CD1c-positive myeloid dendritic cell (primary cell): Measurements from ENCODE around the gene PDSS2.
"Not testable (repeated sequence)": the region's sequence is repeated elsewhere in the genome, so short reads cannot be mapped to it uniquely, and the experiment has no call there.

Source experiments
- DNase-seq: peaks from one replicate; pipeline ENCODE4 v3.0.0-alpha.2; 2016; ENCODE audit errors: extremely low spot score

Gene PDSS2

GRCh38 chr6:107164299-107164698 lies 295.1 kb downstream of the PDSS2 start:
- not testable (repeated sequence) for DNase-seq

DNA sequence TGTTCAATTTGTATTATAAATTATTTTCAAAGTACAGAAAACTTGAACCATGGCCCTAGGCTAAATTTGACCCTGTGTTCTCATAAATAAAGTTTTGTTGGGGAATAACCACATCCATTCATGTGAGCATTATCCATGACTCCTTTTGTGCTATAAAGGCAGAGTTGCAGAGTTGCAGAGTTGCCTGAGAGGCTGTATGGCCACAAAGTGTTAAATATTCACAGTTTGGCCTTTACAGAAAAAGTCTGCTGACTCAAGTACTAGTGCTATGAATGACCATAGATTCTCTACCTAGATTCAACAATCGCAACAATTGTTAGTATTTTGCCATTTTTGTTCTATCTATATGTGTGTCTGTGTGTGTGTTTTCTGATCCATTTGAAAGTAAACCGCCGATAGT lies 297.8 kb downstream of the PDSS2 start:
- no peak for DNase-seq

- no peak for DNase-seq
Measured at GRCh38 chr6:107156617-107157016, 302.7 kb downstream of the PDSS2 start.

DNA sequence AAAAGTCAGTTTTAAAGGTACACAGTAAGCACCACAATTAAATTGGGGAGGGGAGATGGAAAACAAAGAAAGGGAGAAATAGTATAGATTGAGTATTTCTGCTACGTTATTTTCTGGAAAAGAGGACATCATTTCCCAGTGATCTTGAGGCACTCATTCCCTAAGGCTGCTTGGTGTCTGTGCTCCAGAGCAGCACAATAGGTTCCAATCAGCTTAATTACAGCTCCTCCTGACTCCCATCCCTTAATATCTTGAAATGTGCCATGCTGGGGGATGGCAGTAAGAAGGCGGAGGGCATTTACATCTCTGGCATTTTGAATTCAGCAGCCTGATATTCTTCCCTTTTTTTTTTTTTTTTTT lies 304.6 kb downstream of the PDSS2 start:
- no peak for DNase-seq

DNA sequence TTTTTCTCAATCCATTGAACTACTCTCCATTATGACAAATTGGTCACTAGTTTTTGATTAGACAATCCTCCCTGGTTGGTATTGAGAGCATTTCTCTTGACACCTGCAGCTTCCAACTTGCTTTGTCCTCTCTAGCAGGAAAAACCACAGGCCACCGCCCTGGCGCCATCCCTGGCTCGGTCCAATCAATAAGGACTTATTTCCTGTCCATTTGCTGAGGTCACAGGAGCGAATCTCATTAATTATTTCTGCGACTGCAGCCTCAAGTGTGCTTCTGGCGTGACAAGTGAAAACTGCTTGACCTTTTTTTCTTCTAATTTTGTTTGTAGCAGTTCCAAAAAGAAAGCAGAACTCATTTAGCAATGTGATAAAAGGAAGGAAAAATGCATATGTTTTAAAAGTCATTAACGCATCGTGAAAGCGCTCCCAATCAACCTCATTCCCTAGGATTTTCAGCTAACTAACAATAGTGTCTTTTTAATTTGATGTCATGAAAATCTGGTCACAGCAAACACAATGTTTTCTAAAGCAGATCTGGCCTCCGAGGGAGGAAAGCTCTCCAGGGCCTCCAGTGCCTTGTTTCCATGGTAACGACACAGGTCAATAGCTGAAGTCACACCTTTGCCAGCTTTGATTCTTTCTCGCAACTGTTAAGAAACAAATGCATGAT lies 305.1 kb downstream of the PDSS2 start:
- DNase-seq: no peak

DNA sequence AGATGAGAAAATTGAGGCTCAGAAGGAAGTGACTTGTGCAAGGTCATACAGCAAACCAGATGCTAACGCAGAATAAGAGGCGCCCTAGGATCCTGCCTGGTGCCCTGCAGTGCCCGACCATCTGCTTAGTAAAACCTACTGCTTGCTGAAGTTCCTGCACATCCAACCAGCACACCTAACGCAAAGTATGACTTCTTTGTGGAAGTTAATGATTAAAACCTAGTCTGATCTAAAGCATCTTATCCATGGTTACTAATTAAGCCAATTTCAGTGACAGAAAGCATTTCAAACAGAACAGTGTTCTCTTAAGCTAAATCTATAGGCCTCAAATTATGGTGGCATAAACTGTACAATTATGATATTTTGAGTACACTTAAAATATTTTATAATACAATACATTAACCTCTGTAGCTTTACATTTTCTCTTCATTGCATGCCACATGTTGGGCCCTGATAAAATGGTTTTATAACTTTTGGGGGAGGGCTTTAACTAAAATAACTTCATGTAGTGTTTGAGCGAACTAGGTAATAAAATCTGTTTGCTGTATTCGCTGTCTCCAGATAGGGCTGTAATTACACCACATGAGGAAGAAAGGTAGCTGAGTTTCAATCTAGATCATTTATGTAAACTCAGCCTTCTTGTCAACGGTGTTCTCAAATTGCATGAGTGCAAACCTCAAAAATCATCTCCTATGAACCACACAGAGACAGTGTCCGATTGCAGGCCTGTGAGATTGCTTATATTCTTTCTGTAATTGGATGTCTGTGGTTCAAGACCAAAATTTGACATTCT lies 306.5 kb downstream of the PDSS2 start:
- no peak for DNase-seq

- DNase-seq: no peak
Measured at GRCh38 chr6:107144666-107145065, 314.7 kb downstream of the PDSS2 start.

- no peak for DNase-seq
Measured at GRCh38 chr6:107144014-107144413, 315.4 kb downstream of the PDSS2 start.

GRCh38 chr6:107140581-107140980 lies 318.8 kb downstream of the PDSS2 start:
- DNase-seq: no peak

- DNase-seq: not testable (repeated sequence)
Measured at GRCh38 chr6:107136324-107136723, 323.0 kb downstream of the PDSS2 start.

DNA sequence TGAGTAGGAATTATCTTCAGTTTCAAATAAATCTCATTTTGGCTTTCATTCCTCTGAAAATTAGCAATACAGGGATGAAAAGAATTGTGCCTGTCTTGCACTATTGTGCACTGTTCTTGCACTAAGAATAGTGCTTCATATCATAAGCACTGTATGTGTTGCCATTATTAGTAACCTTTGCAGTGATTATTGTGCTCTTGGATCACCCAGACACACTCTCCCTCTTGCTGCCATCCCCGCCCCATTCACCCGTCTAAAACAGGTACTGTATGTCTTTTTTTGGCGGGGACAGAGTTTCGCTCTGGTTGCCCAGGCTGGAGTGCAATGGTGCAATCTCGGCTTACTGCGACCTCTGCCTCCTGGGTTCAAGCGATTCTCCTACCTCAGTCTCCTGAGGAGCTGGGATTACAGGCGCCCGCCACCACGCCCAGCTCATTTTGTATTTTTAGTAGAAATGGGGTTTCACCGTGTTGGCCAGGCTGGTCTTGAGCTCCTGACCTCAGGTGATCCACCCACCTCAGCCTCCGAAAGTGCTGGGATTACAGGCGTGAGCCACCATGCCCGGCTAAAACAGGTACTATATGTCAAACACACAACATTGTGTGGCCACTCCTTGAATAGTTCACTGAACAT lies 324.2 kb downstream of the PDSS2 start:
- not testable (repeated sequence) for DNase-seq

DNA sequence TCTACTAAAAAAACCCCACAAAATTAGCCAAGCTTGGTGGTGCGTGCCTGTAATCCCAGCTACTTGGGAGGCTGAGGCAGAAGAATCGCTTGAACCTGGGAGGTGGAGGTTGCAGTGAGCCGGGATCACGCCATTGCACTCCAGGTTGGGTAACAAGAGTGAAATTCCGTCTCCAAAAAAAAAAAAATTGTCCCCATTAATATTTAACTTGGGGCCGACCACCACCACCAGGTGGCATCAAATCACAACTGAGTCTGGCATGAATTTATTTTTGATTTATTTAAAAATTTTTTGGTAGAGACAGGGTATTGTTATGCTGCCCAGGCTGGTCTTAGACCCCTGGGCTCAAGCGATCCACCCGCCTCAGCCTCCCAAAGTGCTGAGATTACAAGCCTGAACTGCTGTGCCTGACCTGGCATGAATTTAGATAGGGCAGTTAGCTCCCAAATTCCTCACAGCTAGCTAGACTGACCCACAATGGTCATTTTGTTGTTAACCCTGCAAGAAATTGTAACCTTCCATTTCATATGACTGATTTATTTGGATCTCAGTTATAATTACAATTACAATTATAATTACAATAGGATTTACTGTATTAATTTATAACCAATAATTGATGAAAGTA lies 326.9 kb downstream of the PDSS2 start:
- DNase-seq: no peak

DNA sequence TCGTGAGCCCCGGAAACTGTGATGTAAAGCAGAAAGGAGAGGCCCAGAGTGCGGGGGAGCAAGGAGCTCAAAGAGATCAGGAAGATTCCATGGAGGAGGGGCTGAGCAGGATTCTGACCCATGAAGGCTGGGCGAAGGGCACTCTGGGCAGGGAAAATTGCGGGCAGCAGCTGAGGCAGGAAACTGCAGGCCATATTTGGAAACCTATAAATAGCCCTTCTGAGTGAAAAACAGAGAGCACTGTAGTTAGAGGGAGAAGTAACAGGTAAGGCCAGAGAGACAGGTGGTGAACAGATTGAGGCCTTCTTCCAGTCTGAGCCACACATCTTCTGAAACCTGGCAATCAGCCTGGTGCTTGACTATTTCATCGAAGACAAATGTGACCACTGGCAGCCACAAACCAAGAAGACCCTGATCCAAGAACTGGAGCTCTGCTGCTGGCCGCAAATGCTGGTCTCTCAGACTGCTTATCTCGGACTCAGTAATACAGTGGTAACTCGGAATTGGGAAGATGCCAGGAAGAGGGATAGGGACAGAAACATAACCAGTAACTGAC lies 329.9 kb downstream of the PDSS2 start:
- no peak for DNase-seq

GRCh38 chr6:107128577-107128976 lies 330.8 kb downstream of the PDSS2 start:
- DNase-seq: no peak

DNA sequence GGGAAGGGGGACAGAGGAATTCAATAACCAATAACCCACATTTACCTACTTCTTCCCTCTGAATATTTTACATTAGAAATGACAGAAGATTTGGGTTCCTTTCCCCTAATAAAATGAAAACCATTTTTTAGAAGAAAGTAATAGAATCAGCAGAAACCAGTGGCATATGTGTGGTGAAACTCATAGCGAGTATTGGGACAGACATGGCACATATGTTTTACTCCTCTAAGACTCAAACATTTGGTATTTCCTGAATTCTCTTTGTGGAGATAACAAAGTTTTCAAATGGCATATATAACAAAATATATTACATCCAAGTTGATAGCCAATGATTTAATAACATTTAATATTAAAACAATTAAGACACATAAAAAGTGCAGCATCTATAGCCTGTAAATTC lies 331.2 kb downstream of the PDSS2 start:
- no peak for DNase-seq

DNA sequence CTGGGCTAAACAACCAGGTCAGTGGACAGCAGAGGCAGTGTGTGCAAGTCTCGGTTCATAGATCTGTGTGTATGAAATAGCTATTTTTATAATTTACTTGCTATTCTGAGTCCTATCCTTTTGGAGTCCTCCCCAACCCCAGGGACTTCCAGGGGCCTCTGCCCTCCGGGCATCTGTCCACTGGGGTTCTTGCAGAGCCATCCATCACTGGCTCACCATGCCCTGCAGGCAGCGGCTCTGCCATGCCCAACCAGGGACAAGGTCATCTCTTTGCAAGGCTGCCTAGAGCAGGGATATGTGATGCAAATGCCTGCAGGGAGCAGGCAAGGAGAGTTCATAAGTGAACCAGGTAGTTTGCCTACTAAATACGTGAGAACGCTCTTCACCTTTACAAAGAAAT lies 333.6 kb downstream of the PDSS2 start:
- DNase-seq: no peak

- no peak for DNase-seq
Measured at GRCh38 chr6:107124934-107125348, 334.4 kb downstream of the PDSS2 start.

- no peak for DNase-seq
Measured at GRCh38 chr6:107123501-107123900, 335.9 kb downstream of the PDSS2 start.

DNA sequence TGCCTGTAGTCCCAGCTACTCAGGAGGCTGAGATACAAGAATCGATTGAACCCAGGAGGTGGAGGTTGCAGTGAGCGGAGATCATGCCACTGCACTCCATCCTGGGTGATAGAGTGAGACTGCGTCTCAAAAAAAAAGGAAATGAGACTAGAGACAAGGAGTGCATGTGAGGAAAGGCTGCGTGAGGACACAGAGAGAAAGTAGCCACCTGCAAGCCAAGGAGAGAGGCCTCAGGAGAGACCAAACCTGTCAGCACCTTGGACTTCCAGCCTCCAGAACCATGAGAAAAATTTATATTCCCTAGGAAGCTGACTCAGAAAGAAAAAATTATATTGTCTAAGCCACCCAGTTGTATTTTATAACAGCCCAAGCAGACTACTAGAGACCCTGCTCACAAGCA lies 336.6 kb downstream of the PDSS2 start:
- DNase-seq: no peak

GRCh38 chr6:107121964-107122495 lies 337.3 kb downstream of the PDSS2 start:
- no peak for DNase-seq

DNA sequence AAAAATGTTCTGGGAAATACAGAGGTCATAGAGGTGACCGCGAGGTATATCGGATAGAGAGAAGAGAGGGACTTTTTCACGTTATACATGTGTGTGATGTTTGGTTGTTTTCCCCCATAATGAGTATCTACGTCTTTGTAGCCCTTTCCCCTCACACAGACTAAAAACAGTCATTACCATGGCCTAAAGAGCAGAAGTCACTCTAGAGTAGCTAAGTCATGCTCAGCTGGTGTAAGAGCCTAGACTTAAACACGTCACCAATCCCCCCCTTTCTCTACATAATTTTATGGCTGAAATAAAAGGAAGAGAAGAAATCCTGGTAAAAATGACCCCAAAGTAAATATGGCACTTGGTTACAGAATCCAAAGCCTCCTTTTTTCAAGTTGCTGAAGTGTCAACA lies 338.1 kb downstream of the PDSS2 start:
- DNase-seq: no peak

DNA sequence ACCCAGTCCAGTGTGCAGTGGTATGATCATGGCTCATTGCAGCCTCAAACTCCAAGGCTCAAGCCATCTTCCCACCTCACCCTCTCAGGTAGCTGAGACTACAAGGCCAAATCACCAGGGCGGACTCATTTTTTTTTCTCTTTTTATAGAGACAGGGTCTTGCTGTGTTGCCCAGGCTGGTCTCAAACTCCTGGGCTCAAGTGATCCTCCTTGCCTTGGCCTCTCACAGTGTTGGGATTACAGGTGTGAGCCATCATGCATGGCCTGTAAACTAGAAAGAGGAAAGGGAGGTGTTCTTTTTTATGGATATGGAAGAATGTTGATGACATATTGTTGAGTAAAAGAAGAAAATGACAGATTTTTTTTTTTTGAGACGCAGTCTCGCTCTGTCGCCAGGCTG lies 339.0 kb downstream of the PDSS2 start:
- DNase-seq: no peak
